GM19452 (cell line): ENCODE results near the gene DAAM1.
A peak's percentile ranks its signal among the peaks of the same experiment; 100 is the strongest.

Source experiments
- ATAC-seq: cut with Tn5 transposase; IDR thresholded peaks from one replicate; pipeline ENCODE4 v1.9.1; 2021; ENCODE audit not compliant: unreplicated experiment

The DAAM1 gene

GRCh38 chr14:59188461-59189090, at the start of gene DAAM1:
DAAM1 (plus strand) TSS chr14:59188667; CDS start chr14:59263478, 74,811 bp downstream.
- peak; percentile 86 for ATAC-seq

DNA sequence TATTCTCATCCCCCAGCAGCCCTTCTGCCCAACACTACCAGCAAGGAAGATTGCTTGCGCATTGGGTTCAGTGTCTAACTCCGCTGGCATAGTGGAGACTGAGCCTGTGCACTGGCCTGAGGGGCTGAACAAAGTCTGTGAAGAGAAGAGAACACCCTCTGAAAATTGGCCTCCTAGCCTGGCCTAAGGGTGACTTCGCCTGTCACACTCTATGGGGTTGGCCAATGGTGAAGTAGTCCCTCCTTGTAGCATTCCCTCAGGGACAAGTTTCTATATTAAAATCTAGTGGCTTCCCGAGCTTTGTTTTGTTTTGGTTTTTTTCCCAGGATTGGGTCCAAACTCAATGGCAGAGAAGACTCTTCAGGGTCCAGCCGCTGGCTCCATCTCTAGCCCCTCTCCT, 49.1 kb upstream of the DAAM1 start:
- no peak for ATAC-seq

DNA sequence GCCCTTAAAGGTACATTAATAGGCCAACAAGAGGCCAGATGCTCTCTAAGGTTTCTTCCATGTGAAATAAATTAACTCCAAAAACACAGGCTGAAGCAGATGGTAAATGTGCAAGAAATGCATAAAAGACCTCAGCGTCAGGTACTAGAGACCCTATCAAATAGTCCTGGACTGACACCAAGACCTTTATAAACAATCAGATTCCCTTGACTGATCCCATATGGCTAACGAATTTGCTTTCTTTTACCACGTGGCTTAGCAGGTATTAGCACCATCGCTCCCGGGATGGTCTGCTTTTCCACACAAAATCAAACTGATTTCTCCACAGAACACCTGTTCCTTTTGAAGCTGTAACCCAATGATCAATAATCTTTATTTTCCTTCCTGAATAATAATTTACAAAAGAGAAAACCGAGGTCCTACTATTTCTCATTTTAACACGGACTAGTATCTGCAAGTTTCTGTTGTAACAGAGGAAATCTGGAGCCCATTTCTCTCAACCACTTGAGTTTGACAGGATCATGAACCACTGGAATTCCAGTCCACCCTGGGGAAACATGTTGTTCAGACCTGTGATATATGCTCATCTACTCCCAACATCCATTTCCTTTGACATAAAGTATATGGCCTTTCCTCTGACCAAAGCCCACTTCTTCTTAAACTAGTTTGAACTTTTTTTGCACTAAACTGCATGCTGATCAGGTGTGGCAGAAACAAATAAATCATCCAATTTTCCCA, 48.2 kb upstream of the DAAM1 start:
- ATAC-seq, result no peak

DNA sequence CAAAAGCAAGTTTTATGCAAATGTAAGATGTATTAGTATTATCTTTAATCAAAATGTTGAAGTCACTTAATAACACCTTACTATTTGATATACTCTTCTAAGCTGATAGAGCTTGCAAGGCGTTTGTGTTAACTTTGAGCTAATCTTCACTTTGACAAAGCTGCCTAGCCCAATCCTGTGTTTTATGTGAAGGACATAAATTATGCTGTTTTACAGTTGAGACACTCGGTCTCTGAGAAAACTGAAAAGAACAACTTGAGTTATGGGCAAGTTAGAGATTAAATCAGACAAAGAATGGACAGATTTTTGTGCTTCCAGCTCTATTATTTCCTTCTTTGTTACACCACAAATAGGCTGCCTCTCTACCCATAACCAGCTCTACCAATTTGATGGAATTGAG, 42.0 kb upstream of the DAAM1 start:
- ATAC-seq, result no peak

- no peak for ATAC-seq
These were observed 41.5 kb upstream of the DAAM1 start for GRCh38 chr14:59147007-59147406.

GRCh38 chr14:59148334-59148900, 40.0 kb upstream of the DAAM1 start:
- no peak for ATAC-seq

DNA sequence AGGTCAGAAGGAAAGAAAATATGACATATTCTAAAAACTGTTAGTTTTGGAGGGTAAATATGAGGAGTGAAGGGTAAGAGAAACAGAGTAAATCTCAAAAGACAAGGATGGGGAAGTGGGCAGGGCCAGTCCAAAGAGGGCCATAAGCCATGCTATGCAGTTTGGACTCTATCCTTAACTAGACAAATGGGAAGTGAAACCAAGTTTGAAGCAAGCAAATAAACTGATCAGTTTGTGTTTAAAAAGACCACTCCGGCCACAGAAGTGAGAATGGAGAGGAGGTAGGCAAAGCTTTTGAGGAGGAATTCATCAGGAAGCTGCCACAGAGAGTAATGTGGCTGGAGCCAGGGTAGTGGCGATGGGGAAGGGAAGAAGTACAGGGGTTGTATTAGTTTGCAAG, 37.5 kb upstream of the DAAM1 start:
- ATAC-seq, result peak; percentile 77

DNA sequence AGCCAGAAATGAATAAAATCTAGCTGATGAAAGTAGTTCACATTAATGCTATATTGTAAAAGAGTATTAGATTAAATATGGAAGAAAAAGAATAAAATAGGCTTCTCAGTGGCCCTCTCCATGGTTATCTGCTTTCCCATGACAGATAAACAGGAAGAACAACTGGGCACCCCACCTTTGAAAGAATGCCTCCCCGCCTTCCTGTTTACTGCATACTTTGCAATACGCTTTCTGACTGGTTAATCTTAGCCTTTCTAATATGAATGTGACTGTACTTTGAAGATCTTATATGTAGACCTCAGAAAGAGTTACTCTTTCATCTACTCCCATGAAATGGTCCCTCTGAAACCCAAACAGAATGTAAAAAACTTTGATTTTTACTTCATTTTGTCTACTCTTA, 34.1 kb upstream of the DAAM1 start:
- ATAC-seq, result no peak

GRCh38 chr14:59155886-59156285, 32.6 kb upstream of the DAAM1 start:
- no peak for ATAC-seq

GRCh38 chr14:59159169-59159568, 29.3 kb upstream of the DAAM1 start:
- no peak for ATAC-seq

GRCh38 chr14:59160506-59160905, 28.0 kb upstream of the DAAM1 start:
- ATAC-seq, result no peak

- ATAC-seq, result no peak
These were observed 26.8 kb upstream of the DAAM1 start for GRCh38 chr14:59161561-59162175.

DNA sequence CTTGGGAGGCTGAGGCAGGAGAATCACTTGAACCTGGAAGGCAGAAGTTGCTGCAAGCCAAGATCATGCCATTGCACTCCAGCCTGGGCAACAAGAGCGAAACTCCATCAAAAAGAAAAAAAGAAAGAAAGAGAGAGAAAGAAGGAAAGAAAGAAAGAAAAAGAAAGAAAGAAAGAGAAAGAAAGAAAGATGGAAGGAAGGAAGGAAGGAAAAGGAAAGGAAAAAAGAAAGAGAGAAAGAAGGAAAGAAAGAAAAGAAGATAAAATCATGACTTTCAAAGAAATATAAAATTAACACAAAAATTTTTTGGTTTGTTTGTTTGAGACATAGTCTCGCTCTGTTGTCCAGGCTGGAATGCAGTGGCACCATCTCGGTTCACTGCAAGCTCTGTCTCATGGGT, 22.2 kb upstream of the DAAM1 start:
- ATAC-seq, result no peak

GRCh38 chr14:59175404-59175803, 13.1 kb upstream of the DAAM1 start:
- peak; percentile 98 for ATAC-seq

GRCh38 chr14:59176765-59177164, 11.7 kb upstream of the DAAM1 start:
- ATAC-seq, result no peak

- ATAC-seq, result no peak
These were observed 11.2 kb upstream of the DAAM1 start for GRCh38 chr14:59177262-59177661.

DNA sequence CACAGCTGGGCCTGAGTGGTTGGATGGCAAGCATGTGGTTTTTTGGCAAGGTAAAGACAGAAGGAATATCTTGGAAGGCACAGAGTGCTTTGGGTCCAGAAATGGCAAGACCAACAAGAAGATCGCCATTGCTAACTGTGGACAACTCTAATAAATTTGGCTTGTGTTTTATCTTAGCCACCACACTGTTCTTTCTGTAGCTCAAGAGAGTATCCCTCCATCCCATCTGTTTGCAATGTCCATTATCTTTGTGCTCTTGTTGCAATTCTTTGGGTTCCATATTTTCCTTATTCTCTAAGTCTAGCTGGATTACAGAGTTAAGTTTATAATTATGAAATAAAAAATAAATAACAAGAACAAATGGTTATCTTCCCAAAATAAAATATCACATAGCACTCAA, 6.7 kb upstream of the DAAM1 start:
- no peak for ATAC-seq

DNA sequence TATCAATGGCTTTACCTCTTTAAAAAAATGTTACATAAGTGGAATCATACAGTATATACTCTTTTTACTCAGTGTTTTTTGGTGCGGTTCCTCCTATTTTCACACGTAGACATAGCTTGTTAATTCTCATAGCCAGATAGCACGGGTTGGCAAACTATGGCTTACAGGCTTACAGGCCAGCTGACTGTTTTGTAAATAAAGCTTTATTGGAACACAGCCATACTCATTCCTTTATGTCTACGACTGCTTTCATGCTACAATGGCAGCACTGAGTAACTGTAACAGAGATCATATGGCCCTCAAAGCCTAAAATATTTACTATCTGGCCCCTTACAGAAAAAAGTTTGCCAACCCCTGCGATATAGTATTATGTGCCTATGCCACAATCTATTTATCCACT, 5.8 kb upstream of the DAAM1 start:
- ATAC-seq, result no peak

- ATAC-seq, result no peak
These were observed 5.3 kb upstream of the DAAM1 start for GRCh38 chr14:59183150-59183549.

DNA sequence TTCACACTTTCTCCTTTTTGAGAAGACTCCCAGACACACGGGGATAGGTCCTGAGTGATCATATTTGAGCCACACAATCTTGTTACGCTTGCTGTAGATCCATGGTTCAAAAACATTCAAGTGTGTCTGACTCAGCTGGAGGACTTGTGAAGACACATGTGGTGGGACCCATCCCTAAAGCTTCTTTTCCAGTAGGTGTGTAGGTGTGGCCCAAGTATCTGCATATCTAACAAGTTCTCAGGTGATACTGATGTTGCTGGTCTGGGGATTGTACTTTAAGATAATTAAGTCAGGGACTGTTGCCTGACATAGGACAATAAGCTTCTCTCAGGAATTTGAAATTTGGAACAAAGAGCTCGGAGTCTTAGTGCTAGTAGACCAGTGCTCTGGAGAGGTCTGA, 4.1 kb upstream of the DAAM1 start:
- no peak for ATAC-seq

GRCh38 chr14:59185676-59186075, 2.8 kb upstream of the DAAM1 start:
- ATAC-seq, result no peak

- ATAC-seq, result no peak
These were observed 2.2 kb upstream of the DAAM1 start for GRCh38 chr14:59186306-59186705.
